Neural progenitor cell (in vitro differentiated cells): ENCODE results near the gene LIMK1.

Experiments
- CTCF ChIP-seq: fragments of 200-600 bp; sonication (generic); IDR thresholded peaks from 2 replicates; pipeline ENCODE4 v1.5.1; 2017; ENCODE audit warnings: antibody characterized with exemption, mild to moderate bottlenecking
- EZH2 ChIP-seq: fragments of 200-600 bp; sonication (generic); IDR thresholded peaks from 2 replicates; pipeline ENCODE4 v1.6.1; 2017; ENCODE audit warnings: antibody characterized with exemption, mild to moderate bottlenecking, moderate library complexity
- EZH2phosphoT487 ChIP-seq: fragments of 200-600 bp; sonication (generic); IDR thresholded peaks from 2 replicates; pipeline ENCODE4 v1.6.1; 2017; ENCODE audit warnings: antibody characterized with exemption

GRCh38 chr7:74063646-74064045 lies 20.0 kb upstream of the LIMK1 start:
- TF ChIP-seq CTCF (no peak), EZH2 (no peak), EZH2phosphoT487 (no peak)
